Loucy (cell line): ENCODE results near the gene CLDN6.

Experiments used
- H2AFZ ChIP-seq: fragments of 200-600 bp; sonication (generic); 2 replicates; pipeline ENCODE4 v1.6.0; 2016; ENCODE audit warnings: antibody characterized with exemption, mild to moderate bottlenecking, low read length, moderate library complexity
- H3F3A ChIP-seq: fragments of 200-600 bp; 2 replicates; pipeline ENCODE4 v1.6.0; 2016; ENCODE audit warnings: antibody characterized with exemption, low read depth, mild to moderate bottlenecking
- H3K27me3 ChIP-seq: fragments of 200-600 bp; sonication (generic); 2 replicates; pipeline ENCODE4 v1.6.1; 2014; ENCODE audit warnings: low read length, mild to moderate bottlenecking; ENCODE audit not compliant: insufficient read depth, poor library complexity, severe bottlenecking
- H3K36me3 ChIP-seq: fragments of 200-600 bp; sonication (generic); 2 replicates; pipeline ENCODE4 v1.6.1; 2016; ENCODE audit warnings: low read length; ENCODE audit not compliant: insufficient read depth
- H3K4me1 ChIP-seq: fragments of 200-600 bp; sonication (generic); 2 replicates; pipeline ENCODE4 v1.5.1; 2014; ENCODE audit warnings: low read length, mild to moderate bottlenecking; ENCODE audit not compliant: insufficient read depth, poor library complexity, severe bottlenecking
- H3K4me2 ChIP-seq: fragments of 200-600 bp; sonication (generic); 2 replicates; pipeline ENCODE4 v1.6.0; 2014; ENCODE audit warnings: antibody characterized with exemption, low read length, low read depth, mild to moderate bottlenecking; ENCODE audit not compliant: poor library complexity, severe bottlenecking
- H3K4me3 ChIP-seq: fragments of 200-600 bp; sonication (generic); 2 replicates; pipeline ENCODE4 v1.5.1; 2014; ENCODE audit warnings: low read length, mild to moderate bottlenecking, mixed read lengths; ENCODE audit not compliant: poor library complexity, severe bottlenecking
- H3K79me2 ChIP-seq: fragments of 200-600 bp; sonication (generic); 2 replicates; pipeline ENCODE4 v1.6.1; 2014; ENCODE audit warnings: low read length; ENCODE audit not compliant: insufficient read depth
- H3K9ac ChIP-seq: fragments of 200-600 bp; sonication (generic); 2 replicates; pipeline ENCODE4 v1.6.0; 2014; ENCODE audit warnings: mild to moderate bottlenecking, low read depth, low read length, moderate library complexity; ENCODE audit not compliant: poor library complexity, severe bottlenecking
- H3K9me2 ChIP-seq: fragments of 200-600 bp; sonication (generic); replicated peaks from 2 replicates; pipeline ENCODE4 v1.6.1; 2016; ENCODE audit warnings: low read depth, low read length, mixed read lengths
- H3K9me3 ChIP-seq: fragments of 200-600 bp; sonication (generic); 2 replicates; pipeline ENCODE4 v1.6.1; 2014; ENCODE audit warnings: mild to moderate bottlenecking, antibody characterized with exemption, low read length, low read depth; ENCODE audit not compliant: insufficient read depth
- H4K20me1 ChIP-seq: fragments of 200-600 bp; sonication (generic); 2 replicates; pipeline ENCODE4 v1.6.0; 2014; ENCODE audit warnings: antibody characterized with exemption, low read length, mild to moderate bottlenecking; ENCODE audit not compliant: insufficient read depth, poor library complexity, severe bottlenecking
- CTCF ChIP-seq: fragments of 200-600 bp; sonication (generic); conservative IDR thresholded peaks from 2 replicates; pipeline ENCODE4 v1.5.1; 2014; ENCODE audit warnings: mild to moderate bottlenecking, antibody characterized with exemption, low read length
- EZH2phosphoT487 ChIP-seq: fragments of 200-600 bp; IDR thresholded peaks from 2 replicates; pipeline ENCODE4 v1.6.1; 2018; ENCODE audit warnings: antibody characterized with exemption, mild to moderate bottlenecking, moderate library complexity, borderline replicate concordance

CLDN6 gene

GRCh38 chr16:2992383-2993081 is 25.5 kb downstream of the CLDN6 start:
- no peaks in the 10 kb centered on the region for H3K4me1 ChIP-seq
- H3K4me2 ChIP-seq: no peak overlapping the region
- no peaks in the 10 kb centered on the region for H3K79me2 ChIP-seq
- no peak overlapping the region for H3K9ac ChIP-seq
- no peaks in the 10 kb centered on the region for H3K27me3 ChIP-seq
- H3K4me3 ChIP-seq: no peak overlapping the region
- no peaks in the 10 kb centered on the region for H3K36me3 ChIP-seq
- no peaks in the 10 kb centered on the region for H3K9me2 ChIP-seq
- H3K9me3 ChIP-seq: no peaks in the 10 kb centered on the region
- H4K20me1 ChIP-seq: no peaks in the 10 kb centered on the region
- no peak overlapping the region for H2AFZ ChIP-seq
- no peak for TF ChIP-seq CTCF
- TF ChIP-seq EZH2phosphoT487: no peak
- H3F3A ChIP-seq: no peaks in the 10 kb centered on the region

- no peaks in the 10 kb centered on the region for H3K9me2 ChIP-seq
- no peak overlapping the region for H3K4me2 ChIP-seq
- H2AFZ ChIP-seq: no peak overlapping the region
- H3K27me3 ChIP-seq: no peaks in the 10 kb centered on the region
- H3K79me2 ChIP-seq: no peaks in the 10 kb centered on the region
- no peaks in the 10 kb centered on the region for H3K4me1 ChIP-seq
- no peaks in the 10 kb centered on the region for H3K9me3 ChIP-seq
- H4K20me1 ChIP-seq: no peaks in the 10 kb centered on the region
- no peak overlapping the region for H3K9ac ChIP-seq
- TF ChIP-seq EZH2phosphoT487 (no peak), CTCF (no peak)
- no peak overlapping the region for H3K4me3 ChIP-seq
- no peaks in the 10 kb centered on the region for H3K36me3 ChIP-seq
- no peaks in the 10 kb centered on the region for H3F3A ChIP-seq
Observed at GRCh38 chr16:2991566-2992261, 26.3 kb downstream of the CLDN6 start.

GRCh38 chr16:2990891-2991290 is 27.1 kb downstream of the CLDN6 start:
- H3K4me2 ChIP-seq: no peak overlapping the region
- no peak overlapping the region for H3K9ac ChIP-seq
- H3K9me3 ChIP-seq: no peaks in the 10 kb centered on the region
- no peaks in the 10 kb centered on the region for H3K36me3 ChIP-seq
- no peaks in the 10 kb centered on the region for H3K9me2 ChIP-seq
- no peaks in the 10 kb centered on the region for H3F3A ChIP-seq
- H3K4me1 ChIP-seq: no peaks in the 10 kb centered on the region
- no peak overlapping the region for H2AFZ ChIP-seq
- H4K20me1 ChIP-seq: no peaks in the 10 kb centered on the region
- no peak overlapping the region for H3K4me3 ChIP-seq
- H3K27me3 ChIP-seq: no peaks in the 10 kb centered on the region
- TF ChIP-seq CTCF (no peak), EZH2phosphoT487 (no peak)
- no peaks in the 10 kb centered on the region for H3K79me2 ChIP-seq
